Activated T-cell treated with anti-CD3 and anti-CD28 coated beads for 4 hours (primary cell): ENCODE data around the gene KLHL3.
"Not testable (repeated sequence)": the region's sequence is repeated elsewhere in the genome, so short reads cannot be mapped to it uniquely, and the experiment has no call there.

Experiments
- DNase-seq: peaks from one replicate; pipeline ENCODE4 v3.0.0-alpha.2; 2020

Gene KLHL3

DNA sequence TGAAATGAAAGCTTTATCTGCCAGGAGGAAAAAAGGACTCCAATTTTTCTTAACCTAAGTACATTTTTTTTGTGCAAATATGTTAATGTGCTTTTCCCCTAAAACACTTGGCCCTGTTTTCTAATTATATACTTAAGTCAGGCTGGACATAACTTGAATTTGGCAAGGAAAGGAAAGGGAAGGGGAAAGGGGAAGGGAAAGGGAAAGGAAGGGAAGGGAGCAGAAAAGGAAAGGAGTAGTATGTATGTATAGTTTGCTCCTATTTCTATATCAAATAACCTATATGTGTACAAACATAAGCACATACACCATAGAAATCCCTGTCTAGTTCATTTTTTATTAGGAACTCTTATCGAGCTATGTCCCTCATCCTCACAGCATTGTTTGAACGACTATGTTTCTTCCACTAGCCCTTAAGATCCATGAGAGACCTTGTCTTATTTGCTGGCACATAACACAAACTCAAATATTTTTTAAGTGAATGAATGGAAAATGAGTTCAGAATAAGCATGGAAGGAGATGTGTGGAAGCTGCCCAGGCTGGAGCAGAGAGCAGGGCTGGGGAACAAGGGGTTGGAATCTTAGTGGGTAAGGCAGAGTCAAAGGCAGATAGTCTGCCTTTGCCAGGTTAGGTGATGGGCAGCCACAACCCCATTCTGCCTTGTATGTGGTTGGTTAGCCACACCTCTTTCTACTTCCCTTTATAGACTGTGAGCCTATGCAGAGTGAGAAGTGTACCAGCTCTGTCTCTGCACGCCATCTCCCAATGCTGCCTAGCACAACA lies 70.0 kb downstream of the KLHL3 start:
- peak; percentile 8 for DNase-seq

DNA sequence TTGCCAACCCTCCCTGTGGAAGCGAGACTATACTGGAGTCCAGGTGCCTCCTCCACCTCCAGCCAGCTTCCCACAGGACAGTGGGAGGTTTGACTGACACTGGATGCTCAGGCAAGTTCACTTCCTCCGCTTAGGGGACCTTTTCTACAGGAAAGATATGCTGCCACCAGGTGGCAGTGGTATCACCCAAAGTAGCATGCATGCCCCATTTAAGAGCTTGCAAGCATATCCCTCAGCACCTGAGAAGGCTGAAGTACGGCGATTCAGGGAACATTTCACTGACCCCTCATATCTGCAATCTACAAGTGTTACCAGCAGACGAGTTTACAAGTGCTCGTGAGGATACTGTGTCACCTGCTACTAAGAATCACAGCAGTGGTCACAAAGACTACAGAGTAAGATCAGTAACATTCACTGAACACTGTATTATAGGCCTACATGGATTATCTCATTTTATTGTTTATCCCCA lies 75.5 kb downstream of the KLHL3 start:
- peak; percentile 66 for DNase-seq

DNA sequence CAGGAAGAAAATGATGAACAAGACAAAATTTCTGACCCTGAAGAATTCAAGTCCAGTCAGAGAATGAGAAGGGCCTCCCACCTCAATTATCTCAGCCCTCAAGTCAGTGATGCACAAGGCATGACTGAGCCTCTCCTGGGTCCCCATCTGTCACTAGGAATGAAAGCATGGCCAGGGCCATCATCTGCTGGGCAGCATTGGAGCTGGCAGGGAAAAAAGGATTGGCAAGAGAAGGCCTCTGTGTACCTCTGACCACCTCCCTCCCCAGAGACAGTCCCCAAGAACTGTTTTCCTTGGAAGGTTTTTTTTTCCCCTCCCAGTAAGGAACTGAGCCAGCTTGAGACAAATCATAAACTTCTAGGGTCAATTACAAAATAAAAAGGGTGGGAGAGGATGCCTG lies 76.7 kb downstream of the KLHL3 start:
- no peak for DNase-seq

DNA sequence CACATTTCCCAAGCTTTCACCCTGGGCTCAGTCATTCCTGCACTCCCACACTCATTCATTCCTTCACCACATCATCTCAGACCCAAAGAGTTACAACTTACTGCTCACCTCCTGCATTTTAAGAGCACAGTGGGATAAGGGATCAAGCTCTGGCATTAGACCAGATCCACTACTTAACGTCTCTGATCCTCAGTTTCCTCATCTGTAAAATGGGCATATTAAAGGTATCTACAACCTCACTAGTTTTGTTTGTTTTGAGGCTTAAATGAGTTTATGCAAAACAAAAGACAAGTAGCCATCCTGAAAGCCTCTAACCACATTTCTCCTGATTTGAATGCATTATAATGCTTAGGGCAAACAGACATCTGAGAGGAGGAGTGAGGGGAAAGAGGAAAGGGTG lies 77.6 kb downstream of the KLHL3 start:
- no peak for DNase-seq

DNA sequence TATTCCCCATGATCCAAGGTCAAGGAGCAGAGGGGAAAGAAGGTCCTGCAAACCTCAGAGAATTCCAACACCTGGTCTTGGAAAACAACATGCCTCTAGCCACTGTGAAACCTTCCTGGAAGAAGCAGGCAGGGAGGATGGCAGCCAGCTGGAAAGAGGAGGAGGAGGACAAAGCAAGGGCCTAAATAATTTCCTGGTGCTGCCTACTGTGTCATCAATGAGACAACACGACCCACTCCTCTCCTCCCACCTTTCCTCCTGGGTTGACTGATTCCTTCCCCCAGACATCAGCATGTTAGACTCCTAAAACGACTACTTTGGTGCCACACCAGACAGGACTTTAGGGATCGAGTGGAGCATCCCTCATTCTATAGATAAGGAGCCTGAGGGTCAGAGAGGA lies 78.8 kb downstream of the KLHL3 start:
- DNase-seq: no peak

DNA sequence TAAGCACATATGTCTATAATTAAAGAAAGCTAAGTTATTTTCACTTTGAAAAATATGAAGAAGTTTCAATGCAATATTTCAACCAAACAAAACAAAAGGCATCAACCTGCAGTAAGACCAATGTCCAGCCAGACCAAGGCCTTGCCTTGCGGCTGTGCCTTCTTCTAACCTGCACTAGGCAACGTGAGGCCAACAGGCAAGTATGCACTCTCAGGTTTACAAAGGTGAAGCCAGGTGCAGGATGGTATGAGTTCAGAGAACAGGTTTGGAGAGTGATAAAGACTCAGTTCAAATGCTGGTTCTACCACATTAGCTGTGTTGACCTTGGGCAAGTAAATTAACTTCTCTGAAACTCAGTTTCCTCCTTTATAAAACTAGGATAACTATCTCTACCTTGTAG lies 79.3 kb downstream of the KLHL3 start:
- DNase-seq: no peak

DNA sequence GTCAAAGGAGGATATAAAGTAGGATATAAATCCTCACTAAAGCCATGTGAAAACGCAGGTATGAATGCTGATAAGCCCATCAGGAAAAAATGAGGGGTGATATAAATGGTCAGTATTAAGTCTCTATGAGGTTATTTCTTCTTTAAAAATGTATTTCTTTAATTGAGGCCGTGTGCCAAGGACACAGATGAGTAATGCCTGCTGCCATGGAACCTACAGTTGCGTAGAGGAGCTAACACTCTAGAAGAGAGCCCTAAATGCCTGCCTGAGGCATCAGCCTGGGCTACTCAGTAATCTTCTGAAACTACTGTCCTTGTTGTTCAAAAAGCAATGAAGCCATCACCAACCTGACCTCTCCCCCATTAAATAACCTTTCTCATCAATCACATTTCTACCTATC lies 84.9 kb downstream of the KLHL3 start:
- DNase-seq: no peak

DNA sequence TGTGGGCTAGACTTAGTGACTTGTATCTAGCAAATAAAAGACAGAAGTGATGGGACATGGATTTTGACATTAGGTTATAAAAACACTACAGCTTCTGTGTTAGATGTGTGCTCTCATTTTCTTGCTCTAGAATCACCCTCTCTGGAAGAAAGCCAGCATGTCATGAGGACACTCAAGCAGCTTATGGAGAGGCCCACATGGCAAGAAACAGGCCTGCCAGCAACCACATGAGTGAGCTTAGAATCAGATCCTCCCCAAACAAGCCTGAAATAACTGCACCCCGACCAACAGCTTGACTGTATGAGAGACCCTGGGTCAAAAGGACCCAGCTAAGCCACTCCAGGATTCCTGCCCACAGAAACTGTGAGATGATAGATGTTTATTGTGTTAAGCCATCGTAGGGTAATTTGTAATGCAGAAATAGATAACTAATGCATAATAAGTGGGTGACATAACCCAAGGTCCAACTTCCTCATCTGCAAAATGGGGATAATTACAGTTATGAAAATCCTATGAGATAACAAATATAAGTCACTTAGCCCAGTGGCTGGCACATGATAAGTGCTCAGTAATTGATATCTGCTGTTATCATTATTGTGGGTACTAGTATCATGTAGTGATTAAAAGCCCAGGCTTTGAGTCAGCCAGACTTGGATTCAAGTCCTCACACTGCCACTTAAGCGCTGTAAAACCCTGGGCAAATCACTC lies 86.5 kb downstream of the KLHL3 start:
- DNase-seq: no peak

DNA sequence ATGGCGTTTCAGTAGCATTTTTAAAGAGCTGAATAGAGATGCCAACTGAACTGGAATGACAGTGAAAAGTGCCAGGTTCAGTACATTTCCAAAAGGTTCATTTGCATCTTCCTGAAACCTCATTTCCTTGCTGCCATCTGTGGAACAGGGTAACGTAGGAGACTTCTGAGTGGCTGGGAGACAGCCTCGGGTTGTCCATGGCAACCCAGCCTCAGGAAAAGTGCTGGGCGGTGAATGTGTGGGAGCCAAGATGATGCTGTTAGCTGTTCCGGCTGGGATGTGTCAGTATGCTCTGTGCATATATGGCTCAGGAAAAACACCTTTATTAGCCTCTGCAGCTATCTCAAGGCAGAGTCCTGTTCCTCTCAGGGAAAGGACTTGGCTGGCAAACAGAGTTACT lies 87.5 kb downstream of the KLHL3 start:
- no peak for DNase-seq

DNA sequence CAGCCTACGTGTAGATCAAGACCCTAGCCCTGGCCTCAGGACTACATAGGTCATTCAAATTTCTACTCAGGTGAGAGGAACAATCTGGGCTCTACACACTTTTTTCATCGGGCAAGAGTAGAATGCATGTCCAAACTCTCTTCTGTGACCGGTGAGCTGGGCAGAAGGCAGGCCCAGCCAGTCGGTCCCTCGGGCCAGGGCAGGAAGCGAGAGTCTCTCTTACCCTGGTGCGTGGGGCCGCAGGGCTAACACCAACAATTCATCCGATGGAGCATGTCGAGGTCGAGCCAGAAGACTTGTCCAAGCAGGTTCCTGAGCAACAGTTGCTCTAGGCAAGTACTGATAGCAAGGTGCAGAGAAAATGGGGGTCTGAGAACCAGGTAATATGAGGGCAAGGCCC lies 88.5 kb downstream of the KLHL3 start:
- DNase-seq: no peak

DNA sequence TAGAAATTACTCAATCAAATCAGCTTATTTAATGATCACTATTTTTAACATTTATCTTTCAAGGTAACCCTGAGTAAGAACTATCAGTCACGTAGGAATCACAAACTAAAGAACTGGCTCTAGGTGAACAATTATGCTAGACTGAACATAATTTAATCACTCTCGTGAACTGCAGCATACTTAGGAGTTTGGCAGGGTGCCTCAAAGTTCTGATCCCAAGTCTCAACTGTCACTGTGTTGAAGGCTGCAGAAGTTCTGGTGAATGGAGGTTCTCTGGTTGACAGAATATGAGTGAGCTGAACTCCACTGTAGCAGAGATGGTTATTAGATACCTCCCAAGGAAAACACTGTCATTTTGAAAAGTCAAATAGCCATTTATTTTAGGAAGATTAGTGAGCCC lies 89.1 kb downstream of the KLHL3 start:
- no peak for DNase-seq

DNA sequence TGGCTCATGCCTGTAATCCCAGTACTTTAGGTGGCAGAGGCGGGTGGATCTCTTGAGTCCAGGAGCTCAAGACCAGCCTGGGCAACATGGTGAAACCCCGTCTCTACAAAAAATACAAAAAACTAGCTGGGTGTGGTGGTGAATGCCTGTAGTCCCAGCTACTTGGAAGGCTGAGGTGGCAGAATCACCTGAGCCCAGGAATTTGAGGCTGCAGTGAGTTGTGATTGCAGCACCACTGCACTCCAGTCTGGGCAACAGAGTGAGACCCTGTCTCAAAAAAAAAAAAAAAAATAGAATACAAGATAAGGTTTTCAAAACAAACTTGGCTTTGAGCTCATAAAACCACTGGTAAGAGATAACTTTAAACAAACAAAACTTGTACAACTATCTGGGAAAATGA lies 92.8 kb downstream of the KLHL3 start:
- not testable (repeated sequence) for DNase-seq

DNA sequence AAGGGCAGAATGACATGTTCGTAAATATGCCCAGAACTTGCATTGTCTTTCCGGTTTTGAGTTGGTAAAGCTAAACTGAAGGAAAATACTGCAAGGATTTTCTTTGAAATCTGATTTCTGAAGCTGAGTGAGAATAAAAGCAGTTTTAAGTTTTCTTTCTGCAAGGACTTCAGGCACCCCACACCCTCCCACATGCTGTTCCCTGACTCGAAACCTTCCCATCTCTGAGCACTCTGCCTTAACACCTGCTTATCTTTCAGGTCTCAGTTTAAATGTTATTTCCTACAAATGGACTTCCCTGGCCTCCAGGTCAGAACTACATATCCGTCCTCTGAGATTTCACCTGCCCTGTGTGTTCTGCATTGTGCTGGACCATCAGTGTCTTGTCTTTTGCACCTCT lies 93.8 kb downstream of the KLHL3 start:
- no peak for DNase-seq

DNA sequence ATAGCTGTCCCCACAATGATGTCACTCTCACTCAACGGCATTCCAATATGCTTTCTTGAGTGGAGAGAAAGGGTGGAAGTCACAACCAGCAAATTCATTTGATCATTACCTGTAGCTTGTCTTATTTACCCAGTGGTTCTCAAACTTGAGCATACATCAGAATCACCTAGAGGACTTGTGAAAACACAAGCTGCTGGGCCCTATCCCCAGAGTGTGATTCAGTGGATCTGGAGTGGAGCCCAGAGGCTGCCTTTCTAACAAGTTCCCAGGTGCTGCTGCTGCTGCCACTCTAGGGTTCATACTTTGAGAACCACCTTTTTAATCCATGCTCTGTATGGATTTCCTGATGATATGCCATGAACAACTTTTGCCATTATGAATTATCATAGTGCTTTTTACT lies 94.7 kb downstream of the KLHL3 start:
- DNase-seq: no peak

DNA sequence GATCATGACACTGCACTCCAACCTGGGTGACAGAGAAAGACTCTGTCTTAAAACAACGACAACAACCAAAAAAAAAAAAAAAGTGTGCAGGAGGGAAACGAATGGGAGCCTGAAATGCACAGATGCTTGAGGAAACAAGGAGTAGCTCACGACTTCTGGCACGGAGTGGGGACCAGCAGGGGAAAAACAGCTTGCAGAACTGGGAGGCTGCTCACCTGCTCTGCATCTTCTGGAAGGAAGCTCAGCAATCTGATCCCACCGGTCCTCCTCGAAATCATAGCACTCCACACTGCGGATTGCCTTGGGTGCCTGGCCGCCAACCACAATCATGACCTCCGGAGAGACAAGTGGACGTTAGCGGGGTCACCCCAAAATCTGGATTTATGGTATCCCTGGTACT lies 96.2 kb downstream of the KLHL3 start:
- DNase-seq: no peak

DNA sequence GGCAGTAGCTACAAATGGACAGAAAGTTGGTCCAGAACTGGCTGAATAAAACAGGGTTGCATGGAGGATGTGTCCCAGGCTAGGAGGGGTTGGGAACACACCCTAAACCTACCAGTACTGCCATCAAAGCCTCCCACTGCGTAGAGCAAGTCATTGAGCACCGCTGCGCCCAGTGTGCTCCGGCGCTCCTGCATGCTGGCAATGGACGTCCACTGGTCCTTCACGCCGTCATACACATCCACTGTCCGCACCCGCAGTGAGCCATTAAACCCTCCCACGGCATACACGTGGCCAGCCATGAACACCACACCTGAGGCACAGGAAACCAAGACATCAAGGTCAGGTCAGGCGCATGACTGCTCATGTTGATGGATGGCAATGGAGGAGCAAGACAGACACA lies 97.0 kb downstream of the KLHL3 start:
- no peak for DNase-seq

DNA sequence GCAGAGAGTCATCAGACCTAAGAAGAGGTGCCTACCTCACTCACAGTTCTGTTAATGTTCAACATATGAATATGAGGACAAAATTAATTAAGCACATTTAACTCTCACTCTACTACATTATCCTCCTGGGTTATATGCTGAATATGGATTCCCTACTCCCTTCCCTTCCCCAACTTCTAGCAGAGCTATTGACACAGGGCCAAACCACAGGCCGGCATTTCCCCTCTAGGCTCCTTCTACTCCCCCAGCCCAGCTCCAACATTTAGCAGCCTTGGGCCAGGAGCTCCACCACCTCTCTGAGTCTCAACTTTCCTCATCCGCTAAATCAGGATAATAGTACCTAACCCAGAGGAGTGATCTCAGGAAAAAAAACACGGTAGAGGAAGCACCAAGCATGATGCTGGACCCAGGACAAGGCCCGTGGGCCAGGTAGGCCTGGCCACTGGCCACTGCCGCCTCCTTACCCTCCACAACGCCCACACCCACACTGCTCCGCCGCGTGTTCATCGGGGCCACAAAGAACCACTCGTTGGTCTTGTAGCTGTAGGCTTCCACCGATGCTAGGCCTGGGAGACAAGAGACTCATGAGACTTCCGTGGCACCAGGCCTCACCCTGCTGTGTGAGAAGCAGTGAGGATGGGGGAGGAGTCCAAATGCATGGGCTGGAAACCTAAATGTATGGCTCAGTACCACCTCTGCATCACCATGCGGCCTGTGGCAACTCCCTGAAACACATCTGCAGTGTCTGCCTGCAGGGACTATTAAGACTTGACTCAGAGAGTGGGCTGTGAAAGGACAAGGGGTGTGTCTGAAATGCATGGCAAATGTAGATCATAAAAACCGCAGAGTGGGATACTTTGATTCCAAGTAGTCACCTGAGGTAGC lies 98.8 kb downstream of the KLHL3 start:
- DNase-seq: no peak

DNA sequence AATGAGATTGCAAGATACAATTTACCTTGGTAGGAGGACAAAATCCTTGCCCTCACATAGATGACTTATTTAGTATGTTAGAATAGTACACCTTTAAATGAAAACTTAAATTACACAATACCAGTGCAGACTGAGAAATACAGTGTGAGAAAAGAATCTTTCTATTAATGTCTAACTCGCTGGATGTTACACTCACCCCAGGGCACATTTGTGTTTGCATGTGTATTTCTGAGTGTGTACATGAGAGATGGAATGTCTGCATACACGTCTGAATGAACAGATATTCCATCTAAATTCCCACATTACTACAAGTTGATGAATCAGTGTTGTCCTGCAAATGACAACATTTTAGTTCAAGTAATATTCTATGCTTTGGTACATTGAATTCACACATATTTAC lies 99.8 kb downstream of the KLHL3 start:
- DNase-seq: no peak

DNA sequence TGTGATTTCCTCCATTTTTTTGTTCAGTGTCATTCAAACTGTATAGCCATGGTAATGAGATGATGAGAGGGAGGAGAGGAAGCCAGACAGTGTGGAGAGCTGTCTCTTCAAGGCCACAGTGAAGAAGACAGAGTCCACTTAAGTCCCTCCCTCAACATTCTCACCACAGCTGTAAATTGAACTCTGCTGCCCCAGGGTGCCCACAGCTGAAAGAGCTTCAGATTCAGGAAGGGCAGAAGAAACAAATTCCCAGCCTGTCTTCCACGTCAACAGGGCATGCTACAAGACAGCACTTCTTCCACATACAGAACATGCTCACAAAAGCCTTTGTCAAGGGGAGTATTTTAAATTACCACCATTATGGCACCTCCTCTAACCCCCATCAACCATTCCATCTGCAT lies 100.4 kb downstream of the KLHL3 start:
- DNase-seq: no peak

DNA sequence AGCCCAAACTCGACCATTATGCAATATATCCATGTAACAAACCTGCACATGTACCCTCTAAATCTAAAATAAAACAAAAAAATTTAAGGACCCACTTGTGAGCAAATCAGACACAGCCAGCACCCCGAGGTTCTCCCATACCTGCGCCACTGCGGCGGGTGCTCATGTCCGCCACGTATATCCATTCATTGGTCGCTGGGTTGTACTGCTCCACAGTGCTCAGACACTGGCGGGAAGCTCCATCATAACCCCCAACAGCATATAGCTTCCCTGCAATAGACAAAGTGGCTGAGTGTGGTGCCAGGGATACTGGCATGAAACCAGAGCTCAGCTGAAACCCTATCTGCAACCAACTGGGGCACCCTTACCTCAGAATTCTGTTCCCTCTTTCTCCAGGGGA lies 102.0 kb downstream of the KLHL3 start:
- no peak for DNase-seq

DNA sequence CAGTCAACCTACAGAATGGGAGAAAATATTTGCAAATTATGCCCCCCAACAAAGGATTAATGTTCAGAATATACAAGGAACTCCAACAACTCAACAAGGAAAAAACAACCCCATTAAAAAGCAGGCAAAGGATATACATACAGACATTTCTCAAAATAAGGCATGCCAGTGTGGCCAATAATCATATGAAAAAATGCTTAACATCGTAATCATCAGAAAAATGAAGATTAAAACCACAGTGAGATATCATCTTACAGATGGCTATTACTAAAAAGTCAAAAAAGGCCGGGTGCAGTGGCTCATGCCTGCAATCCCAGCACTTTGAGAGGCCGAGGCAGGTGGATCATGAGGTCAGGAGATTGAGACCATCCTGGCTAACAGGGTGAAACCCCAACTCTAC lies 103.2 kb downstream of the KLHL3 start:
- DNase-seq: no peak

DNA sequence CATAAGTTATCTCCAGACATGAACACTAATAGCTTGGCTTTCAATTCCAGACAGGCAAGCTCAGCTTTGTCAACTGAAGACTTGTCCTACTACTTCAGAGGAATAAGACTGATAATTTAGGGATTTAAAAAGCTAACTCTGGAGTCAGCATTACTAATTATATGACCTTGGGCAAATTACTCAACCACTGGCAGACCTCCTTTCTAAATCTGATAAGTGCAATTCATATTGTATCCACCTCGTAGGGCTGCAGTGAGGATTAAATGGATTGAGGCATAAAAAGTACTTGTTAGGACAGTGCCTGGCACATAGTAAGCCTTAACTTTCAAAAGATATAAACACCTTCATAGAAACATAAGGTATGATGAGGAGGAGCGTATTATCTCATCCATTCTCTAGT lies 104.4 kb downstream of the KLHL3 start:
- DNase-seq: no peak

DNA sequence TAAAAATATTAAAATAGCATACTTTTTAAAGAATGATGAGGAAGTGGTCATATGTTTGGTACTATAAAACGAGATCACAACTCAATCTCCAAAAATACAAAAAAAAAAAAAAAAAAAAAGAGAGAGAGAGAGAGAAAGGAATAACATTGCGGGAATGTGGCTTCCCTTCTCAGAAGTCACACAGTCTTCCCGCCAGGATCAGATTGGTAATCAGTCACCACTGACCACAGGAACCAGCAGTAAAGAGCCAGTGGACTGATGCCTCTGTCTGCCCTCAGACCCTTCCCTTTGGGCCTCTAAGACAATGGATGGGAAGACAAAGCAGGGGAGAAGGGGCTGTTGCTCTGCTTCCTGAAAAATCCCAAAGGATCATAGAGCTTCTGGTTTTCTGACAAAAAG lies 104.9 kb downstream of the KLHL3 start:
- no peak for DNase-seq
